ENCODE results near the gene LRRK1. TPM values are rescaled to one million over a fixed set of nuclear protein-coding genes. Genes with fewer than 3 reads are reported as not detected.

Gene LRRK1
- total RNA-seq, 4 donors from 2014 or later, result 17.0 to 46.3 (median 26.4) TPM

DNA sequence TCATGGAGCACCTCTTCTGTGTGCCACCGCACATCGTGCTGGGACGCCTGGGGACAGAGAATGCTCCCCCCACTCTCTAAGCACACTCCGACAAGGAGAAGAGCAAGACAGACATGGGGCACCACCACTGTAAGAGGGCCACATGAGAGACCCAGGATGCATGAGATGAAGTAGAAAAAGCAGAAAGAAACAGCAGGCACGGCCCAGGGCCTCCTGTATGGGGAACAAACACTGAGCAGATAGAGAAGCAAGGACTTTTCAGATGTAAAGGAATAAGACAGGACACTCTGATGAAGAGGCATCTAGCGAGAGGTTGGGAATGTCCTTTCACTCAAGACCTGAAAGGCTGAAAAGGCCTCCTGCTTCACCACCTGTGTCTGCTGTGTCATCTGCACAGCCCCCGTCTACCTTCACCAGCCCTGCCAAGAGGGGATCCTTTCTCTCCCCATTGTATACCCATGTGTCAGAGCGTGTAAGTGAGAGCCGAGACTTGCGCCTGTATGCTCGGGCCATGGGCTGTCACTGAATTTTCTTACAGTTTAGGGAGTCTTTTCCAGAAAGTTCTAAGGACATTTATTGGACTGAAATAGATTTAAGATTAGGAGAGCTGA is 125.6 kb downstream of the LRRK1 start:
- Histone ChIP-seq H3K4me3 (no peak overlapping the region), H3K27ac (no peak overlapping the region), H3K27me3 (no peaks in the 10 kb centered on the region), H3K9me3 (no peaks in the 10 kb centered on the region), H3K36me3 (peaks cover 47% of the 10 kb centered on the region), H3K4me1 (no peaks in the 10 kb centered on the region)
- peak; percentile 34 to 38 for DNase-seq (ENCODE audit: low spot score in 2 of 2)
- 93% methylated on average over 11 of the region's 11 CpGs for WGBS
- TF ChIP-seq, protein P1, sequence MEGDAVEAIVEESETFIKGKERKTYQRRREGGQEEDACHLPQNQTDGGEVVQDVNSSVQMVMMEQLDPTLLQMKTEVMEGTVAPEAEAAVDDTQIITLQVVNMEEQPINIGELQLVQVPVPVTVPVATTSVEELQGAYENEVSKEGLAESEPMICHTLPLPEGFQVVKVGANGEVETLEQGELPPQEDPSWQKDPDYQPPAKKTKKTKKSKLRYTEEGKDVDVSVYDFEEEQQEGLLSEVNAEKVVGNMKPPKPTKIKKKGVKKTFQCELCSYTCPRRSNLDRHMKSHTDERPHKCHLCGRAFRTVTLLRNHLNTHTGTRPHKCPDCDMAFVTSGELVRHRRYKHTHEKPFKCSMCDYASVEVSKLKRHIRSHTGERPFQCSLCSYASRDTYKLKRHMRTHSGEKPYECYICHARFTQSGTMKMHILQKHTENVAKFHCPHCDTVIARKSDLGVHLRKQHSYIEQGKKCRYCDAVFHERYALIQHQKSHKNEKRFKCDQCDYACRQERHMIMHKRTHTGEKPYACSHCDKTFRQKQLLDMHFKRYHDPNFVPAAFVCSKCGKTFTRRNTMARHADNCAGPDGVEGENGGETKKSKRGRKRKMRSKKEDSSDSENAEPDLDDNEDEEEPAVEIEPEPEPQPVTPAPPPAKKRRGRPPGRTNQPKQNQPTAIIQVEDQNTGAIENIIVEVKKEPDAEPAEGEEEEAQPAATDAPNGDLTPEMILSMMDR (IDR thresholded peaks at IDR 0.05), result no peak
- TF ChIP-seq EP300 (IDR thresholded peaks at IDR 0.05), result no peak
- no peak for TF ChIP-seq POLR2AphosphoS5 (IDR thresholded peaks at IDR 0.05)
- no peak for TF ChIP-seq POLR2A (IDR thresholded peaks at IDR 0.05)

DNA sequence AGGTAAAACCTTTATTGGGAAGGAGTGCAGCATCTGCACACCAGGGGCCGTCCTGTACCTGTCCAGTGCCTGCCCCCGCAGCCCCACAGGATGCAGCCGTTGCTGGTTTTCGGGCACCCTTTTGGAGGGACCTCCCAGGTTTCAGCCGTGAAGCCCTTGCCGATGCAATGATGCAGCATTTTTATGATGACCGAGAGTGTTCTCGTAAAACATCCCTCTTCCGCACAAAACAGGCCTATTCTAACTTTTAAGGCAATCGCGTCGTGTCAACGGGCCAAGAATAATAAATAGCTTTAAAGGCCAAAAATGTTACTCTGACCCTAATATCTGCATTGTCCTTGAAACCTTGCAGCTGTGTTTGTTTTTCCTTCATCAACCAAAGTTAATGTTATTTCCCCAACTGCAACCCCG is 126.1 kb downstream of the LRRK1 start:
- H3K9me3 ChIP-seq, result no peaks in the 10 kb centered on the region
- 85% methylated on average over 14 of the region's 14 CpGs for WGBS
- no peaks in the 10 kb centered on the region for H3K27me3 ChIP-seq
- no peak for TF ChIP-seq EP300 (IDR thresholded peaks at IDR 0.05)
- no peak for TF ChIP-seq POLR2AphosphoS5 (IDR thresholded peaks at IDR 0.05)
- TF ChIP-seq, protein P1 (IDR thresholded peaks at IDR 0.05), result no peak
- no peak for TF ChIP-seq POLR2A (IDR thresholded peaks at IDR 0.05)
- H3K36me3 ChIP-seq, result peaks cover 47% of the 10 kb centered on the region
- H3K27ac ChIP-seq, result no peak overlapping the region
- no peak overlapping the region for H3K4me3 ChIP-seq
- no peaks in the 10 kb centered on the region for H3K4me1 ChIP-seq
- peak; percentile 6 to 41 for DNase-seq (ENCODE audit: low spot score in 2 of 2)

DNA sequence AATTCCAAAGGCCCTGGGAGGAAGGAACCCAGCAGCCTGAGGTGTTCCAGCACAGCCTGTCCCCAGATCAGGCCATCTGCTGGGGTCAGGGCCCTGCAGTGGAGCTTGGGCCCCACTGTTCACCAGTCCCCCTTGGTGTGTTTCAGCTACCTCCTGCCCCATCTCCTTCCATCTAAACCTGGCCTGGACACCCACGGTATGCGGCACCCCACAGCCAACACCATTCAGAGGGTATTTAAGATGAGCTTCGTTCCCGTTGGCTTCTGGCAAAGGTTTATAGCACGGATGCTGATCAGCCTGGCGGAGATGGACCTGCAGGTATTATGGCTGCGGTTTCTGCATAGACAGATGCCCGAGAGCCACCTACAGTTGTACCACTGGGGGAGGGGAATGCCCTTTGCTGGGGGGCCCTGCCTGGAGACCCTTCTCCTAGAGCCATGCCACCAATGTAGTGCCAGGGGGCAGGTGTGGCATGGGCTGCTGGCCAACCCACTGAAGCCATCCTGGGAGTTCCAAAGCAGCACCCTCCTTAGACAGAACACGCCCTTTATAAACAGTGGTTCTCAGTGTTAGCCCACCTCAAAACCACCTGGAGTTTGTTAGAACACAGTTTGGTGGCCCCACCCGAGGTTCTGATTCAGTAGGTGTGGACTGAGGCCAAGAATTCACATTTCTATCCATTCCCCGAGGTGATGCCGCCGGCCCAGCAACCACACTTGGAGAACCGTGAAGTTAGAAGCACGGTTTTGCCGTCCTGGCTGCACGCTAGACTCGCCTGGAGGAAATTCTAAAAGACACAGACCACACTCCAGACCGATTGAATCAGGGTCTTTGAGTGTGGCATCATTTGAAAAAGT is 126.9 kb downstream of the LRRK1 start:
- no peaks in the 10 kb centered on the region for H3K27me3 ChIP-seq
- peaks cover 54% of the 10 kb centered on the region for H3K36me3 ChIP-seq
- no peak overlapping the region for H3K4me3 ChIP-seq
- DNase-seq (ENCODE audit: low spot score in 2 of 2), result peak; percentile 46 to 62
- H3K27ac ChIP-seq, result no peak overlapping the region
- 85% methylated on average over 19 of the region's 19 CpGs for WGBS
- TF ChIP-seq POLR2AphosphoS5 (IDR thresholded peaks at IDR 0.05) (no peak), EP300 (IDR thresholded peaks at IDR 0.05) (no peak), POLR2A (IDR thresholded peaks at IDR 0.05) (no peak)
- TF ChIP-seq, protein P1 (IDR thresholded peaks at IDR 0.05), result no peak
- no peaks in the 10 kb centered on the region for H3K4me1 ChIP-seq
- H3K9me3 ChIP-seq, result no peaks in the 10 kb centered on the region

DNA sequence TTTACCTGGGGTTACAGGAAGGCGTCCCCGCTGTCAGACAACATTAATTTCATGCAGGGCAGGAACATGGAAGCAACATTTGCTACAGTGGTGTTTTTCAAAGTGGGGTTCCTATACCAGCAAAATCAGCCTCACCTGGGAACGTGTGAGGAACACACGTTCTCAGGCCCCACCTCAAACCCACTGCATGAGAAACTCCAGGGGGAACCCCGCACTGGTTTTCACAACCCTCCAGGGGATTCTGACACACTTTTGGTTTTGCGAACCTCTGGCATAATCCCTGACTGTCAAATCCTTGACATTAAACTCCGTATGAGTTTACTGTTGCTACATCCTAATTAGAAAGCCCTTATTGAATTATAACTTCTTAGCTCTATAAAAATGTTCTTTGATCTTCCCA is 127.7 kb downstream of the LRRK1 start:
- Histone ChIP-seq H3K4me1 (no peaks in the 10 kb centered on the region), H3K4me3 (no peak overlapping the region), H3K36me3 (peaks cover 61% of the 10 kb centered on the region), H3K27ac (no peak overlapping the region), H3K9me3 (no peaks in the 10 kb centered on the region), H3K27me3 (no peaks in the 10 kb centered on the region)
- 77% methylated on average over 7 of the region's 7 CpGs for WGBS
- TF ChIP-seq, protein P1 (IDR thresholded peaks at IDR 0.05), result no peak
- peak; percentile 32 to 50 for DNase-seq (ENCODE audit: low spot score in 2 of 2)

DNA sequence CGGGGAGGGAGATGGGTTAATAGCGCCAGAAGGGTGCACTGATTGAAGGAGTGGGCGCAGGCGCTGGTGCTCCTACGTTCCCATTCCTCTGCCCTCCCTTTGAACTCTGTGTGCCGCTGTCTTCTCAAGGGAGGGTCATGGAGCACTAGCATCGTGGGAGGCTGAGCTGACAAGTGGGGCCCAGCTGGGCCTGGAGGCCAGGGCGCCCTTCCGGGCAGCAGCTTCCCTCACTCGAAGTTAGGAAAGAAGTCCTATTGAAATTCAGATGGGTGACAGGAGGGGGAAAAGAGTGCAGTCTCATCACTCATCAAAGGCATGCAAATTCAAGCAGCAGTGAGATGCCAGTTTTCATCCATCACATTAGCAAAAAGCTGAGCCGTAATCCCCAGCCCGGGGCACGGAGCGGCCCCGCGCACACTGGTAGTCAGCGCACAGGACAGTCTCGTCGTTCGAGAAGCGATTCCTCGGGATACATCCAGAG is 128.2 kb downstream of the LRRK1 start:
- Histone ChIP-seq H3K36me3 (peaks cover 64% of the 10 kb centered on the region), H3K4me3 (no peak overlapping the region), H3K9me3 (no peaks in the 10 kb centered on the region), H3K27ac (no peak overlapping the region), H3K27me3 (no peaks in the 10 kb centered on the region), H3K4me1 (no peaks in the 10 kb centered on the region)
- no peak for TF ChIP-seq POLR2AphosphoS5 (IDR thresholded peaks at IDR 0.05)
- DNase-seq (ENCODE audit: low spot score in 2 of 2), result peak; percentile 18 to 40
- whole genome bisulfite sequencing, result 89% methylated on average over 22 of the region's 22 CpGs
